Muscle of leg (tissue), 11 donors: Measurements from ENCODE around the gene MAP4. TPM values are rescaled to one million over a fixed set of nuclear protein-coding genes. Genes with fewer than 3 reads are reported as not detected.
A peak's percentile ranks its signal among the peaks of the same experiment; 100 is the strongest.
"Not testable (repeated sequence)": the region's sequence is repeated elsewhere in the genome, so short reads cannot be mapped to it uniquely, and the experiment has no call there.

Experiments
- DNase-seq: peaks from one replicate; pipeline ENCODE4 v3.0.0; 2013
- H3K27ac ChIP-seq: one replicate; pipeline ENCODE4 v1.5.1; 2013; ENCODE audit warnings: mild to moderate bottlenecking, low read length, control low read depth
- H3K27me3 ChIP-seq: one replicate; pipeline ENCODE4 v1.6.1; 2013; ENCODE audit warnings: low read length; ENCODE audit not compliant: control insufficient read depth, insufficient read depth
- H3K36me3 ChIP-seq: one replicate; pipeline ENCODE4 v1.6.1; 2013; ENCODE audit warnings: low read length; ENCODE audit not compliant: control insufficient read depth, insufficient read depth
- H3K4me1 ChIP-seq: one replicate; pipeline ENCODE4 v1.6.1; 2013; ENCODE audit warnings: low read length; ENCODE audit not compliant: control insufficient read depth, insufficient read depth
- H3K4me3 ChIP-seq: one replicate; pipeline ENCODE4 v1.5.1; 2013; ENCODE audit warnings: low read length, control low read depth
- H3K9me3 ChIP-seq: replicated peaks from 2 replicates; pipeline ENCODE4 v1.6.1; 2013; ENCODE audit warnings: low read depth, low read length; ENCODE audit not compliant: control insufficient read depth
- WGBS: methylation state at CpG from one replicate; pipeline ENCODE4 v1.1.5; 2013; ENCODE audit warnings: missing lambda C conversion rate; ENCODE audit not compliant: insufficient coverage; 5-methylcytosine and 5-hydroxymethylcytosine counted together
- polyA plus RNA-seq, 8 donors: library from polyadenylated mRNA; unstranded; fragments of 120-200 nt; gene quantifications; one replicate each; pipeline versions ENCODE4 v1.2.1 to v1.2.3, GENCODE V29; 2013; ENCODE audit warnings: inconsistent platforms in 1 of 8, low replicate concordance in 1 of 8; ENCODE audit not compliant: insufficient read length in 8 of 8, insufficient read depth in 1 of 8
- total RNA-seq: library from RNA; stranded (reverse); fragments of 120-200 nt; gene quantifications from one replicate; pipeline ENCODE4 v1.2.4, GENCODE V29; 2013

MAP4 gene
- total and polyA plus RNA-seq, 9 donors, result 189 to 352 (median 303) TPM

- H3K27ac ChIP-seq, result peak overlapping the region; percentile 67
- DNase-seq, result peak; percentile 81
- H3K36me3 ChIP-seq, result peaks cover 47% of the 10 kb centered on the region
- no peaks in the 10 kb centered on the region for H3K27me3 ChIP-seq
- 18% methylated on average over 7 of the region's 10 CpGs for WGBS
- peaks cover 16% of the 10 kb centered on the region for H3K4me1 ChIP-seq
- H3K4me3 ChIP-seq, result no peak overlapping the region
- no peaks in the 10 kb centered on the region for H3K9me3 ChIP-seq
These were observed 125.2 kb downstream of the MAP4 start for GRCh38 chr3:47890828-47891612.

- H3K36me3 ChIP-seq, result peaks cover 43% of the 10 kb centered on the region
These were observed 125.9 kb downstream of the MAP4 start for GRCh38 chr3:47890126-47890827.

DNA sequence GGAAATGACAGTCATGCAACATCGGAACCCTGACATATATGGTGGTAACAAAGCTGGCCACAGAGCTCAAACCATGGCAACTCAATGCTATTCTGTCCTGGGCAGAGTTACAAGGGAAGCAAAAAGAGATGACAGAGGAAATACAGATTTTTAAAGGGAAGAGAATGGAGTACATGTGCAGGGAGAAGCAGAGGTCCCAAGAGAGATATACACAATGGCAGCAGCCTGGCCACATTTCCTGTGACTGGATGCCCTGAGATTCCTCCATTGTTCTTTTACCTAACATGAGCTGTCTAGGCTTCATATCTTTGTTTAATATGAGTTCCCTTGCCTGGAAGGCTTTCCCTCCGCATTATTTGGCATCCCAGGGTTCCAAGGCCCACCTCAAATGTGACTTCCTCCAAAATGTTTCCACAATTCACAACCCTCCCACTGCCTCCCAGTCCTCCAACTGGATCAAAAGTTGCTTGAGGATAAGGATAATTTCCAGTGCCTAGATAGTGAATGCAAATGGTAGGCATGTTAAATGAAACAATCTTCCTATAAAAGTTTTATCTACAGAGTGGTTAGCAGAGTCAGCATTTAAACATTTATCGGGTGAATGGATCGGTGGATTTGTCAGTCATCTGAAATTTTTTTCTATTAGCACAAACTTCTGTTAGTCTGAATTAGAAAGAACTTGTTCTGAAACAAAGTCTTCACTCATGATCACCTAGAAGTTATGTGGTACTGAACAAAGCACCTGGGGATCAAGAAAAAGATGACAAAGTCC lies 127.0 kb downstream of the MAP4 start:
- Histone ChIP-seq H3K27ac (no peak overlapping the region), H3K36me3 (peaks cover 50% of the 10 kb centered on the region), H3K27me3 (no peaks in the 10 kb centered on the region), H3K9me3 (no peaks in the 10 kb centered on the region), H3K4me1 (peaks cover 16% of the 10 kb centered on the region), H3K4me3 (no peak overlapping the region)
- no CpG with 5 or more reads among the region's 4 CpGs for WGBS
- DNase-seq, result no peak

More at GRCh38 chr3:47890126-47890827, 125.9 kb downstream of the MAP4 start:
- peak overlapping the region; percentile 67 for H3K27ac ChIP-seq
- no peak overlapping the region for H3K4me3 ChIP-seq
- no CpG with 5 or more reads among the region's 3 CpGs for WGBS
- DNase-seq, result no peak
- no peaks in the 10 kb centered on the region for H3K9me3 ChIP-seq
- peaks cover 16% of the 10 kb centered on the region for H3K4me1 ChIP-seq
- H3K27me3 ChIP-seq, result no peaks in the 10 kb centered on the region

DNA sequence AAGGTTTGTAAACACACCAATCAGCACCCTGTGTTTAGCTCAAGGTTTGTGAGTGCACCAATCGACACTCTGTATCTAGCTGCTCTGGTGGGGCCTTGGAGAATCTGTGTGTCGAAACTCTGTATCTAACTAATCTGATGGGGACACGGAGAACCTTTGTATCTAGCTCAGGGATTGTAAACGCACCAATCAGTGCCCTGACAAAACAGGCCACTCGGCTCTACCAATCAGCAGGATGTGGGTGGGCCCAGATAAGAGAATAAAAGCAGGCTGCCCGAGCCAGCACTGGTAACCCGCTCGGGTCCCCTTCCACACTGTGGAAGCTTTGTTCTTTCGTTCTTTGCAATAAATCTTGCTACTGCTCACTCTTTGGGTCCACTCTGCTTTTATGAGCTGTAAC lies 128.2 kb downstream of the MAP4 start:
- not testable (repeated sequence) for H3K27me3 ChIP-seq
- H3K4me1 ChIP-seq, result peaks cover 16% of the 10 kb centered on the region
- H3K36me3 ChIP-seq, result peaks cover 43% of the 10 kb centered on the region

DNA sequence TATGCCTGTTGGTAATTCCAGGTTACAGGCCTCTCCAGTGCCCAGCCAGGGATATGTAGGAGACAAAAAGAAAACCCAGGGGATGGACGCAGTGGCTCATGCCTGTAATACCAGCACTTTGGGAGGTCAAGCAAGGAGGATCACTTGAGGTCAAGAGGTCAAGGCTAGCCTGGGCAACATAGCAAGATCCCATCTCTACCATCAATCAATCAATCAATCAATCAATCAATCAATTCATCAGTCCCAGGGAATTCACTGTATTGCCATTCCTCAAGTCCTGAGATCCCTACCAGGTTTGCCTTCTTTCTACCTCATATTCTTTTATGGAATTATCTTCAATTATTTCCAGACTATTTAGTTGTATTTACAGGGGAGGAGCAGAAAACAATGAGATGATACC lies 131.0 kb downstream of the MAP4 start:
- Histone ChIP-seq H3K27me3 (no peaks in the 10 kb centered on the region), H3K4me3 (no peak overlapping the region), H3K4me1 (no peaks in the 10 kb centered on the region), H3K9me3 (no peaks in the 10 kb centered on the region), H3K36me3 (peaks cover 20% of the 10 kb centered on the region), H3K27ac (no peak overlapping the region)
- no peak for DNase-seq
- WGBS, result 100% methylated on average over 1 of the region's 1 CpG

More for the DNA sequence above, 128.2 kb downstream of the MAP4 start:
- not testable (repeated sequence) for H3K4me3 ChIP-seq, DNase-seq, H3K27ac ChIP-seq, H3K9me3 ChIP-seq
- 69% methylated on average over 5 of the region's 9 CpGs for WGBS

- DNase-seq, result no peak
- Histone ChIP-seq H3K36me3 (peaks cover 20% of the 10 kb centered on the region), H3K4me3 (no peak overlapping the region), H3K9me3 (no peaks in the 10 kb centered on the region), H3K4me1 (no peaks in the 10 kb centered on the region), H3K27ac (no peak overlapping the region), H3K27me3 (no peaks in the 10 kb centered on the region)
- 100% methylated on average over 1 of the region's 3 CpGs for WGBS
These were observed 131.6 kb downstream of the MAP4 start for GRCh38 chr3:47884603-47885002.

- Histone ChIP-seq H3K9me3 (no peaks in the 10 kb centered on the region), H3K36me3 (peaks cover 22% of the 10 kb centered on the region), H3K27me3 (no peaks in the 10 kb centered on the region), H3K4me1 (no peaks in the 10 kb centered on the region), H3K27ac (no peak overlapping the region), H3K4me3 (no peak overlapping the region)
- DNase-seq, result no peak
- 88% methylated on average over 2 of the region's 2 CpGs for WGBS
These were observed 133.9 kb downstream of the MAP4 start for GRCh38 chr3:47882338-47882737.

DNA sequence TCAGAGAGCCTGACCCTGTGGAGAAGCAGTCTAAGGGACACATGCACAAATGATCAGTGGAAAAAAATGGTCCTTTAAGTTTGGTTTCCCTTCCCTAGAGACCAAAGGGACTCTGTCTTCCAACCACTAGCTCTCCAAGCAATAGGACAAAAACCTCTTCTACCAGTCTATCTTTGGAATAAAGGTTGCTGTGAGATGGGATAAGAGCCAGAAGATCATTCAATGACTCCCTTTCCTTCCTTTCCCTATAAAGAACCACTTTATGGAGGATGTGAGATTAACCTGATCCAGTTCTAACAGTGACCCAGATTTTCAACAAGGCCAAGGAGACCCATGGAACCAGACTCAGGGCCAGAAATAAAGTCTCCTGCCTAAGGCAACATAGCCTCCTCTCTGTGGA lies 138.5 kb downstream of the MAP4 start:
- H3K36me3 ChIP-seq, result peaks cover 31% of the 10 kb centered on the region
- no peaks in the 10 kb centered on the region for H3K9me3 ChIP-seq
- H3K4me1 ChIP-seq, result no peaks in the 10 kb centered on the region
- no peaks in the 10 kb centered on the region for H3K27me3 ChIP-seq
- no peak for DNase-seq
- H3K27ac ChIP-seq, result no peak overlapping the region
- H3K4me3 ChIP-seq, result no peak overlapping the region

- Histone ChIP-seq H3K4me1 (no peaks in the 10 kb centered on the region), H3K4me3 (no peak overlapping the region), H3K27ac (no peak overlapping the region), H3K36me3 (peaks cover 32% of the 10 kb centered on the region), H3K9me3 (no peaks in the 10 kb centered on the region), H3K27me3 (no peaks in the 10 kb centered on the region)
- DNase-seq, result no peak
- WGBS, result no CpG with 5 or more reads among the region's 3 CpGs
These were observed 138.9 kb downstream of the MAP4 start for GRCh38 chr3:47877290-47877689.

DNA sequence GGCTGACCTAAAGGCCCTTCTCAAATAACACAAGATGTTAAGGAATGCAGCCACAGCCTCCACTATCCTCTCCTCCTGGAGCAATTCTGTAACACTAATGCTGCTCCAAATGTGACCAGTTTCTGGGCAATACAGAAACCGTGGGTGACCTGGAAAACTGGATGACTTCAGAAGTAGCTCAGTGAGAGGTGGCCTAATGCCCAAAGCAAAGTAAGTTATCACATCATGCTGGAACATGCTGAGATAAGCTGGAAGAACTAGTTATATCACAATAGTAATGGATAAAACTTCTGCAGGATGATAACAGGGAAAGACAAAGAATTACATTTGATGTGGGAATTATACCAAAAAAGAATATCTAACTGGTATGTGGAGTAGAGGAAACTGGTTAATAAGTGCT lies 141.3 kb downstream of the MAP4 start:
- Histone ChIP-seq H3K4me3 (no peak overlapping the region), H3K27ac (no peak overlapping the region), H3K36me3 (peaks cover 53% of the 10 kb centered on the region), H3K27me3 (no peaks in the 10 kb centered on the region), H3K4me1 (peaks cover 3% of the 10 kb centered on the region), H3K9me3 (no peaks in the 10 kb centered on the region)
- DNase-seq, result no peak
- WGBS, result no CpG with 5 or more reads among the region's 1 CpG
